HepG2 (cell line): ENCODE measurements around the gene RSBN1. TPM values are rescaled to one million over a fixed set of nuclear protein-coding genes. Genes with fewer than 3 reads are reported as not detected.

Experiments
- ATAC-seq: fragments of 200-7000 bp; cut with Tn5 transposase; 3 replicates; pipeline ENCODE4 v1.9.1; 2020; ENCODE audit warnings: mild to moderate bottlenecking, moderate library complexity
- BruUV-seq: library from RNA; stranded (reverse); fragments of 400-500 nt; replicated peaks from 2 replicates; lab custom pipeline; 2021; lab: Mats Ljungman, UMichigan
- CTCF ChIA-PET: fragments of 300-600 bp; formaldehyde crosslinking; extraction: SDS; loops from one replicate; lab custom pipeline; 2021; ENCODE audit warnings: low total read pairs, inconsistent platforms, low intra/inter-chr PET ratio; lab: Yijun Ruan, JAX
- POLR2A ChIA-PET: fragments of 350-600 bp; sonication (Branson Sonifier 250); formaldehyde crosslinking; loops from one replicate; lab custom pipeline; 2020; ENCODE audit warnings: antibody characterized with exemption, inconsistent platforms; lab: Yijun Ruan, JAX
- DNase-seq: peaks from one replicate; pipeline ENCODE4 v3.0.0-alpha.2; 2015; ENCODE audit warnings: low spot score
- FAIRE-seq: peaks from 3 replicates; lab custom pipeline; 2011; peaks lifted over from hg19 to GRCh38; lab: Jason Lieb, UNC
- H2AFZ ChIP-seq: one replicate; pipeline ENCODE4 v1.6.1; 2011; ENCODE audit warnings: low read length, inconsistent platforms
- H3K27ac ChIP-seq: fragments of 300-600 bp; 3 replicates; pipeline ENCODE4 v1.8.0; 2011; ENCODE audit warnings: mixed run types, mild to moderate bottlenecking, mixed read lengths, low read length, inconsistent platforms; ENCODE audit not compliant: insufficient read depth; ENCODE audit errors: extremely low read length
- H3K27me3 ChIP-seq, 2 experiments: fragments of 200-600 bp in 1 of 2; 2 replicates in 1 of 2; 3 replicates in 1 of 2; pipeline versions ENCODE4 v1.6.0 to v1.8.0; 2011; ENCODE audit warnings: low read length in 2 of 2, mild to moderate bottlenecking in 2 of 2, moderate library complexity in 2 of 2, inconsistent platforms in 1 of 2; ENCODE audit not compliant: insufficient read depth in 2 of 2, control insufficient read depth in 1 of 2
- H3K36me3 ChIP-seq, 2 experiments: fragments of 200-600 bp in 1 of 2; replicated peaks in 1 of 2; 2 replicates in 1 of 2; 3 replicates in 1 of 2; pipeline versions ENCODE4 v1.5.1 to v1.8.0; 2011; ENCODE audit warnings: low read length in 2 of 2, inconsistent platforms in 1 of 2; ENCODE audit not compliant: insufficient read depth in 2 of 2, control insufficient read depth in 1 of 2
- H3K4me1 ChIP-seq: 2 replicates; pipeline ENCODE4 v1.5.1; 2012; ENCODE audit warnings: low read length, inconsistent platforms; ENCODE audit not compliant: insufficient read depth
- H3K4me2 ChIP-seq: 2 replicates; pipeline ENCODE4 v1.6.0; 2011; ENCODE audit warnings: low read depth, low read length, inconsistent platforms
- H3K4me3 ChIP-seq, 3 experiments: fragments of 200-600 bp in 1 of 3; sonication (generic), shearing (Covaris generic) in 1 of 3; replicated peaks in 1 of 3; 2 replicates each; pipeline ENCODE4 v1.5.1; 2011 to 2016; ENCODE audit warnings: low read length in 3 of 3, inconsistent platforms in 2 of 3, low read depth in 2 of 3, mild to moderate bottlenecking in 2 of 3, control low read depth in 1 of 3, mixed read lengths in 1 of 3; ENCODE audit not compliant: insufficient read depth in 1 of 3
- H3K79me2 ChIP-seq: one replicate; pipeline ENCODE4 v1.6.1; 2011; ENCODE audit warnings: low read length, inconsistent platforms; ENCODE audit not compliant: insufficient read depth
- H3K9ac ChIP-seq: 2 replicates; pipeline ENCODE4 v1.6.0; 2011; ENCODE audit warnings: mild to moderate bottlenecking, low read depth, low read length, inconsistent platforms; ENCODE audit not compliant: insufficient read depth
- H3K9me3 ChIP-seq: 2 replicates; pipeline ENCODE4 v1.5.1; 2012; ENCODE audit warnings: mild to moderate bottlenecking, low read length
- H4K20me1 ChIP-seq: 2 replicates; pipeline ENCODE4 v1.6.0; 2011; ENCODE audit warnings: inconsistent platforms, mild to moderate bottlenecking, low read length, moderate library complexity; ENCODE audit not compliant: insufficient read depth
- REST ChIP-seq, 2 experiments: IDR thresholded peaks; 2 replicates each; pipeline ENCODE4 v1.6.1; 2011 to 2012; ENCODE audit warnings: low read length in 2 of 2, borderline replicate concordance in 1 of 2, low read depth in 1 of 2, mild to moderate bottlenecking in 1 of 2, moderate library complexity in 1 of 2
- ZBTB7A ChIP-seq: sonication (generic); formaldehyde crosslinking; IDR thresholded peaks from 2 replicates; pipeline ENCODE4 v1.8.0; 2022; ENCODE audit warnings: mild to moderate bottlenecking, missing genetic modification reagents
- in situ Hi-C: cut with HindIII; loops from 2 replicates; pipeline ENCODE4 v1.10.0; 2017; ENCODE audit warnings: low pct_unique_long_range_greater_than_20kb; ENCODE audit not compliant: extremely low pct_ligation_motif_present
- intact Hi-C: fragments of 100-400 bp; cut with micrococcal nuclease; formaldehyde crosslinking; loops from one replicate; pipeline ENCODE4 v1.10.0; 2022; ENCODE audit not compliant: unreplicated experiment
- polyA plus RNA-seq, 8 experiments: library from polyadenylated mRNA; depleted of rRNA in 3 of 8; stranded (reverse) in 7 of 8; unstranded in 1 of 8; fragments of >200 nt; fragmentation: Illumina TruSeq in 4 of 8; extraction: Trizol in 4 of 8; gene quantifications; 2 replicates each; pipeline versions ENCODE4 v1.2.1 to v1.2.3, GENCODE V29; 2011 to 2016; ENCODE audit warnings: low read depth in 4 of 8, missing spikeins in 1 of 8, mixed read lengths in 1 of 8; ENCODE audit not compliant: insufficient read depth in 1 of 8
- total RNA-seq, 5 experiments: library from RNA; depleted of rRNA; stranded (reverse); fragments of >200 nt; fragmentation: Illumina TruSeq; extraction: Trizol; gene quantifications; 2 replicates each; pipeline ENCODE4 v1.2.3, GENCODE V29; 2016; ENCODE audit warnings: low read depth in 1 of 5

The RSBN1 gene
- total and polyA plus RNA-seq, 2 of the 13 experiments (the other 11 are each of a cell fraction or from before 2014, with no cell fraction given): 8.3 to 10.4 TPM

DNA sequence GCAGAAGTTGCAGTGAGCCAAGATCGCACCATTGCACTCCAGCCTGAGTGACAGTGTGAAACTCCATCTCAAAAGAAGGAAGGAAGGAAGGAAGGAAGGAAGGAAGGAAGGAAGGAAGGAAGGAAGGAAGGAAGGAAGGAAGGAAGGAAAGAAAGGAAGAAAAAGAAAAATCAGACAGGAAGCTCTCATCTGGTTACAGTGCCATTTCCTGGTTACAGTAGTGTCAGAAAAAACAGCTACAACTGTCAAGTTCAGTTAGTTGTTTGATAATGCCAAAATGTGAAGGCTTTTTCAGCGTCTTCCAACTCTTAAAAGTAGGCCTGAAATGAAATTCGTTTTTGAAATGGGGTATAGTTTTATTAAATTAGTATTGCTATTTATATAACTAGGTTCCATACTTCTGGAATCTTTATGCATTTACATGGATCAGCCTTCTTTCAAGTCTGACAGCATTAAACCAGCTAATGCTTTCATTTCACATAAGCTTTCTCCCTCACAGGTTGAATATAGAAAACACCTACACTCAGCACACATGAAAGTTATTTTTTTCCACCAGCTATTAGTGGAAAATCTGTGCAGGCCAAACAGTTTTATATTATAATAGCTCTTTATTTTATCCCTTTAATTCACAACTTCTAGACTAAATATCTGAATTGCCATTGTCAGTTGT is 38.0 kb upstream of the RSBN1 start (continued):
- no peak for TF ChIP-seq REST (IDR thresholded peaks at IDR 0.05; ENCODE audit: borderline replicate concordance in 1 of 2, low read depth in 1 of 2, low read length in 2 of 2)
- TF ChIP-seq, all 625 proteins: peak for 0

GRCh38 chr1:113849072-113849471 is 36.8 kb upstream of the RSBN1 start:
- Histone ChIP-seq H3K9me3 (no peaks in the 10 kb centered on the region), H4K20me1 (no peaks in the 10 kb centered on the region), H3K27ac (no peak overlapping the region), H2AFZ (no peak overlapping the region)
- intact Hi-C loops: no loop called here
- POLR2A ChIA-PET: no interaction called here
- TF ChIP-seq ZBTB7A (CRISPR knock-in tag): no peak
- TF ChIP-seq, all 625 proteins: peak for 0
- H3K79me2 ChIP-seq: no peaks in the 10 kb centered on the region
- DNase-seq (no peak), FAIRE-seq (no peak), ATAC-seq (no peak)
- H3K4me3 ChIP-seq: no peak overlapping the region
- H3K9ac ChIP-seq: no peak overlapping the region
- no peaks in the 10 kb centered on the region for H3K36me3 ChIP-seq
- in situ Hi-C loops: loop anchor here (25.0 kb wide), 1 partner anchor 438 kb away; no protein-coding TSS in a partner anchor
- no peak overlapping the region for H3K4me2 ChIP-seq
- no TSS peak for BruUV-seq
- H3K4me1 ChIP-seq: no peaks in the 10 kb centered on the region
- CTCF ChIA-PET: no interaction called here
- no peaks in the 10 kb centered on the region for H3K27me3 ChIP-seq
